Muscle of leg (tissue), 11 donors: ENCODE results near the gene GABRR3. TPM values are rescaled to one million over a fixed set of nuclear protein-coding genes. Genes with fewer than 3 reads are reported as not detected.

Source experiments
- DNase-seq: peaks from one replicate; pipeline ENCODE4 v3.0.0; 2013
- H3K27ac ChIP-seq: one replicate; pipeline ENCODE4 v1.5.1; 2013; ENCODE audit warnings: mild to moderate bottlenecking, low read length, control low read depth
- H3K27me3 ChIP-seq: one replicate; pipeline ENCODE4 v1.6.1; 2013; ENCODE audit warnings: low read length; ENCODE audit not compliant: control insufficient read depth, insufficient read depth
- H3K36me3 ChIP-seq: one replicate; pipeline ENCODE4 v1.6.1; 2013; ENCODE audit warnings: low read length; ENCODE audit not compliant: control insufficient read depth, insufficient read depth
- H3K4me1 ChIP-seq: one replicate; pipeline ENCODE4 v1.6.1; 2013; ENCODE audit warnings: low read length; ENCODE audit not compliant: control insufficient read depth, insufficient read depth
- H3K4me3 ChIP-seq: one replicate; pipeline ENCODE4 v1.5.1; 2013; ENCODE audit warnings: low read length, control low read depth
- H3K9me3 ChIP-seq: replicated peaks from 2 replicates; pipeline ENCODE4 v1.6.1; 2013; ENCODE audit warnings: low read depth, low read length; ENCODE audit not compliant: control insufficient read depth
- WGBS: methylation state at CpG from one replicate; pipeline ENCODE4 v1.1.5; 2013; ENCODE audit warnings: missing lambda C conversion rate; ENCODE audit not compliant: insufficient coverage; 5-methylcytosine and 5-hydroxymethylcytosine counted together
- polyA plus RNA-seq, 8 donors: library from polyadenylated mRNA; unstranded; fragments of 120-200 nt; gene quantifications; one replicate each; pipeline versions ENCODE4 v1.2.1 to v1.2.3, GENCODE V29; 2013; ENCODE audit warnings: inconsistent platforms in 1 of 8, low replicate concordance in 1 of 8; ENCODE audit not compliant: insufficient read length in 8 of 8, insufficient read depth in 1 of 8
- total RNA-seq: library from RNA; stranded (reverse); fragments of 120-200 nt; gene quantifications from one replicate; pipeline ENCODE4 v1.2.4, GENCODE V29; 2013

Gene GABRR3
- total and polyA plus RNA-seq, 9 donors, result not detected

- H3K4me1 ChIP-seq, result no peaks in the 10 kb centered on the region
- WGBS, result 65% methylated on average over 2 of the region's 2 CpGs
- no peak for DNase-seq
- H3K9me3 ChIP-seq, result no peaks in the 10 kb centered on the region
- H3K36me3 ChIP-seq, result peaks cover 65% of the 10 kb centered on the region
- no peak overlapping the region for H3K27ac ChIP-seq
- no peaks in the 10 kb centered on the region for H3K27me3 ChIP-seq
- no peak overlapping the region for H3K4me3 ChIP-seq
Observed at GRCh38 chr3:97949110-97949485, 86.0 kb downstream of the GABRR3 start.

- Histone ChIP-seq H3K27me3 (no peaks in the 10 kb centered on the region), H3K4me1 (no peaks in the 10 kb centered on the region), H3K27ac (no peak overlapping the region), H3K4me3 (no peak overlapping the region), H3K9me3 (no peaks in the 10 kb centered on the region), H3K36me3 (peaks cover 60% of the 10 kb centered on the region)
- DNase-seq, result no peak
- 89% methylated on average over 3 of the region's 5 CpGs for WGBS
Observed at GRCh38 chr3:97948351-97949109, 86.6 kb downstream of the GABRR3 start.

- peaks cover 34% of the 10 kb centered on the region for H3K36me3 ChIP-seq
- no peaks in the 10 kb centered on the region for H3K4me1 ChIP-seq
- no peaks in the 10 kb centered on the region for H3K27me3 ChIP-seq
- WGBS, result no CpG with 5 or more reads among the region's 4 CpGs
- no peaks in the 10 kb centered on the region for H3K9me3 ChIP-seq
- no peak overlapping the region for H3K27ac ChIP-seq
- no peak for DNase-seq
- H3K4me3 ChIP-seq, result no peak overlapping the region
Observed at GRCh38 chr3:97942801-97943546, 92.1 kb downstream of the GABRR3 start.

GRCh38 chr3:97940034-97940433 lies 95.1 kb downstream of the GABRR3 start:
- H3K4me1 ChIP-seq, result no peaks in the 10 kb centered on the region
- 78% methylated on average over 1 of the region's 1 CpG for WGBS
- H3K27me3 ChIP-seq, result no peaks in the 10 kb centered on the region
- H3K4me3 ChIP-seq, result no peak overlapping the region
- no peaks in the 10 kb centered on the region for H3K9me3 ChIP-seq
- peaks cover 29% of the 10 kb centered on the region for H3K36me3 ChIP-seq
- no peak for DNase-seq
- no peak overlapping the region for H3K27ac ChIP-seq

- H3K27ac ChIP-seq, result no peak overlapping the region
- no peak for DNase-seq
- peaks cover 27% of the 10 kb centered on the region for H3K36me3 ChIP-seq
- no peaks in the 10 kb centered on the region for H3K9me3 ChIP-seq
- H3K4me1 ChIP-seq, result no peaks in the 10 kb centered on the region
- no peaks in the 10 kb centered on the region for H3K27me3 ChIP-seq
- H3K4me3 ChIP-seq, result no peak overlapping the region
- WGBS, result no CpG with 5 or more reads among the region's 2 CpGs
Observed at GRCh38 chr3:97939401-97939800, 95.7 kb downstream of the GABRR3 start.

- WGBS, result no CpG with 5 or more reads among the region's 1 CpG
- H3K4me3 ChIP-seq, result no peak overlapping the region
- no peaks in the 10 kb centered on the region for H3K4me1 ChIP-seq
- H3K9me3 ChIP-seq, result no peaks in the 10 kb centered on the region
- H3K27ac ChIP-seq, result no peak overlapping the region
- peaks cover 36% of the 10 kb centered on the region for H3K36me3 ChIP-seq
- DNase-seq, result no peak
- no peaks in the 10 kb centered on the region for H3K27me3 ChIP-seq
Observed at GRCh38 chr3:97938444-97938843, 96.7 kb downstream of the GABRR3 start.

- H3K36me3 ChIP-seq, result peaks cover 31% of the 10 kb centered on the region
Observed at GRCh38 chr3:97937205-97937604, 97.9 kb downstream of the GABRR3 start.

GRCh38 chr3:97935842-97936241 lies 99.3 kb downstream of the GABRR3 start:
- no peaks in the 10 kb centered on the region for H3K27me3 ChIP-seq
- H3K4me1 ChIP-seq, result peaks cover 3% of the 10 kb centered on the region
- H3K4me3 ChIP-seq, result no peak overlapping the region
- no peak overlapping the region for H3K27ac ChIP-seq
- no peaks in the 10 kb centered on the region for H3K9me3 ChIP-seq
- peaks cover 29% of the 10 kb centered on the region for H3K36me3 ChIP-seq
- WGBS, result no CpG with 5 or more reads among the region's 1 CpG
- no peak for DNase-seq

More at GRCh38 chr3:97937205-97937604, 97.9 kb downstream of the GABRR3 start:
- 83% methylated on average over 2 of the region's 2 CpGs for WGBS
- DNase-seq, result no peak
- Histone ChIP-seq H3K4me3 (no peak overlapping the region), H3K9me3 (no peaks in the 10 kb centered on the region), H3K27ac (no peak overlapping the region), H3K27me3 (no peaks in the 10 kb centered on the region), H3K4me1 (peaks cover 3% of the 10 kb centered on the region)
